Neural progenitor cell (in vitro differentiated cells): ENCODE results near the gene HDDC3. TPM values are rescaled to one million over a fixed set of nuclear protein-coding genes. Genes with fewer than 3 reads are reported as not detected.

ENCODE experiments used
- DNase-seq: peaks from one replicate; pipeline ENCODE4 v3.0.0-alpha.2; 2016; ENCODE audit warnings: low spot score
- H2AFZ ChIP-seq: fragments of 200-600 bp; sonication (generic); replicated peaks from 2 replicates; pipeline ENCODE4 v1.6.1; 2016; ENCODE audit warnings: antibody characterized with exemption
- H3F3A ChIP-seq: fragments of 200-600 bp; sonication (generic); 2 replicates; pipeline ENCODE4 v1.6.1; 2016; ENCODE audit warnings: antibody characterized with exemption, low read depth
- H3K27ac ChIP-seq: fragments of 200-600 bp; sonication (generic); 2 replicates; pipeline ENCODE4 v1.5.1; 2016; ENCODE audit warnings: mild to moderate bottlenecking
- H3K27me3 ChIP-seq: fragments of 200-600 bp; sonication (generic); 2 replicates; pipeline ENCODE4 v1.6.1; 2016; ENCODE audit warnings: mild to moderate bottlenecking, moderate library complexity
- H3K36me3 ChIP-seq: fragments of 200-600 bp; sonication (generic); 2 replicates; pipeline ENCODE4 v1.5.1; 2016
- H3K4me1 ChIP-seq: fragments of 200-600 bp; sonication (generic); 2 replicates; pipeline ENCODE4 v1.6.1; 2016; ENCODE audit warnings: mixed run types
- H3K4me2 ChIP-seq: fragments of 200-600 bp; sonication (generic); 2 replicates; pipeline ENCODE4 v1.6.1; 2016
- H3K4me3 ChIP-seq: fragments of 200-600 bp; sonication (generic); 2 replicates; pipeline ENCODE4 v1.5.1; 2016
- H3K79me2 ChIP-seq: fragments of 200-600 bp; sonication (generic); 2 replicates; pipeline ENCODE4 v1.6.1; 2016; ENCODE audit warnings: low read depth
- H3K9ac ChIP-seq: fragments of 200-600 bp; sonication (generic); 2 replicates; pipeline ENCODE4 v1.6.1; 2016
- H3K9me3 ChIP-seq: fragments of 200-600 bp; sonication (generic); 2 replicates; pipeline ENCODE4 v1.5.1; 2016; ENCODE audit warnings: low read depth
- H4K20me1 ChIP-seq: fragments of 200-600 bp; sonication (generic); 2 replicates; pipeline ENCODE4 v1.6.1; 2016; ENCODE audit warnings: low read depth
- H3K27ac Mint-ChIP-seq: 3 replicates; pipeline ENCODE4 v1.8.0; 2021; ENCODE audit warnings: mixed read lengths
- H3K27me3 Mint-ChIP-seq: 2 replicates; pipeline ENCODE4 v1.8.0; 2022; ENCODE audit warnings: low read depth, mild to moderate bottlenecking, inconsistent platforms, moderate library complexity, mixed read lengths; ENCODE audit not compliant: insufficient read depth
- H3K36me3 Mint-ChIP-seq: 3 replicates; pipeline ENCODE4 v1.8.0; 2021; ENCODE audit warnings: mixed read lengths
- H3K4me1 Mint-ChIP-seq: 3 replicates; pipeline ENCODE4 v1.8.0; 2021; ENCODE audit warnings: mixed read lengths
- H3K4me3 Mint-ChIP-seq: 3 replicates; pipeline ENCODE4 v1.8.0; 2021; ENCODE audit warnings: mild to moderate bottlenecking, moderate library complexity, mixed read lengths
- H3K9me3 Mint-ChIP-seq: 3 replicates; pipeline ENCODE4 v1.8.0; 2020; ENCODE audit warnings: mixed read lengths
- CTCF ChIP-seq: fragments of 200-600 bp; sonication (generic); IDR thresholded peaks from 2 replicates; pipeline ENCODE4 v1.5.1; 2017; ENCODE audit warnings: antibody characterized with exemption, mild to moderate bottlenecking
- EZH2 ChIP-seq: fragments of 200-600 bp; sonication (generic); IDR thresholded peaks from 2 replicates; pipeline ENCODE4 v1.6.1; 2017; ENCODE audit warnings: antibody characterized with exemption, mild to moderate bottlenecking, moderate library complexity
- EZH2phosphoT487 ChIP-seq: fragments of 200-600 bp; sonication (generic); IDR thresholded peaks from 2 replicates; pipeline ENCODE4 v1.6.1; 2017; ENCODE audit warnings: antibody characterized with exemption
- total RNA-seq: library from RNA; depleted of rRNA; stranded (reverse); fragments of >200 nt; gene quantifications from 2 replicates; pipeline ENCODE4 v1.2.3, GENCODE V29; 2015; ENCODE audit warnings: low replicate concordance

Gene HDDC3
- total RNA-seq, 1 donor from 2014 or later = 20.4 TPM

GRCh38 chr15:90913398-90913944 lies 18.9 kb downstream of the HDDC3 start:
- Histone ChIP-seq H3K4me2 (no peak overlapping the region), H3K36me3 (no peaks in the 10 kb centered on the region)
- H3K4me3 Mint-ChIP-seq = no peak overlapping the region

GRCh38 chr15:90912770-90913075 lies 19.6 kb downstream of the HDDC3 start:
- Mint-ChIP-seq H3K4me1 (no peaks in the 10 kb centered on the region), H3K36me3 (peaks cover 20% of the 10 kb centered on the region), H3K4me3 (no peak overlapping the region), H3K9me3 (no peaks in the 10 kb centered on the region), H3K27ac (no peak overlapping the region), H3K27me3 (peaks cover 2% of the 10 kb centered on the region)
- H3K4me2 ChIP-seq = no peak overlapping the region
- no peak overlapping the region for H3K4me3 ChIP-seq
- DNase-seq = no peak
- H3K36me3 ChIP-seq = no peaks in the 10 kb centered on the region
- no peak overlapping the region for H3K27ac ChIP-seq
- H4K20me1 ChIP-seq = no peaks in the 10 kb centered on the region
- H3K4me1 ChIP-seq = no peaks in the 10 kb centered on the region
- H3F3A ChIP-seq = no peaks in the 10 kb centered on the region
- H3K27me3 ChIP-seq = no peaks in the 10 kb centered on the region
- no peak overlapping the region for H3K9ac ChIP-seq
- H3K79me2 ChIP-seq = no peaks in the 10 kb centered on the region
- no peaks in the 10 kb centered on the region for H3K9me3 ChIP-seq
- no peak overlapping the region for H2AFZ ChIP-seq
- TF ChIP-seq CTCF (no peak), EZH2 (no peak), EZH2phosphoT487 (no peak)

More at GRCh38 chr15:90913398-90913944, 18.9 kb downstream of the HDDC3 start:
- Histone ChIP-seq H3F3A (no peaks in the 10 kb centered on the region), H3K27ac (no peak overlapping the region), H3K27me3 (no peaks in the 10 kb centered on the region), H2AFZ (no peak overlapping the region), H3K4me3 (no peak overlapping the region), H3K79me2 (no peaks in the 10 kb centered on the region), H4K20me1 (no peaks in the 10 kb centered on the region), H3K9me3 (no peaks in the 10 kb centered on the region), H3K9ac (no peak overlapping the region), H3K4me1 (no peaks in the 10 kb centered on the region)
- H3K27me3 Mint-ChIP-seq = peaks cover 2% of the 10 kb centered on the region
- H3K36me3 Mint-ChIP-seq = peaks cover 17% of the 10 kb centered on the region
- DNase-seq = no peak
- no peaks in the 10 kb centered on the region for H3K9me3 Mint-ChIP-seq
- TF ChIP-seq CTCF (no peak), EZH2 (no peak), EZH2phosphoT487 (no peak)
- no peak overlapping the region for H3K27ac Mint-ChIP-seq
- no peaks in the 10 kb centered on the region for H3K4me1 Mint-ChIP-seq

- Histone ChIP-seq H3K4me3 (no peak overlapping the region), H3F3A (no peaks in the 10 kb centered on the region), H3K9ac (no peak overlapping the region), H3K79me2 (no peaks in the 10 kb centered on the region), H4K20me1 (no peaks in the 10 kb centered on the region), H3K4me2 (no peak overlapping the region), H3K9me3 (no peaks in the 10 kb centered on the region), H3K27me3 (no peaks in the 10 kb centered on the region), H3K36me3 (no peaks in the 10 kb centered on the region), H2AFZ (no peak overlapping the region), H3K4me1 (no peaks in the 10 kb centered on the region), H3K27ac (no peak overlapping the region)
- H3K27me3 Mint-ChIP-seq = no peaks in the 10 kb centered on the region
- no peaks in the 10 kb centered on the region for H3K9me3 Mint-ChIP-seq
- no peak overlapping the region for H3K27ac Mint-ChIP-seq
- no peak for DNase-seq
- TF ChIP-seq EZH2 (no peak), CTCF (no peak), EZH2phosphoT487 (no peak)
- no peak overlapping the region for H3K4me3 Mint-ChIP-seq
- no peaks in the 10 kb centered on the region for H3K4me1 Mint-ChIP-seq
- H3K36me3 Mint-ChIP-seq = peaks cover 22% of the 10 kb centered on the region
Observed at GRCh38 chr15:90911906-90912769, 20.2 kb downstream of the HDDC3 start.
